Measurements from ENCODE around the gene APOF. TPM values are rescaled to one million over a fixed set of nuclear protein-coding genes. Genes with fewer than 3 reads are reported as not detected.

APOF gene
- total RNA-seq, 1 experiment from 2014 or later, result not detected

GRCh38 chr12:56311003-56311402, 51.7 kb downstream of the APOF start:
- H3K79me2 ChIP-seq (ENCODE audit: low read depth), result peaks cover 18% of the 10 kb centered on the region
- 0 out of 2 replicates have a peak, but pooled peaks cover under 1% of the 10 kb centered on the region for H3F3A ChIP-seq (ENCODE audit: insufficient read depth, low read depth)
- POLR2A ChIA-PET (ENCODE audit: unreplicated experiment), result interaction anchor here (0.6 kb wide), 1 partner anchor 9 kb away, joined by 4 read pairs; no protein-coding TSS in a partner anchor
- no peak for DNase-seq
- no peaks in the 10 kb centered on the region for H3K9me3 ChIP-seq (ENCODE audit: insufficient read depth, low read depth)
- H3K4me1 ChIP-seq (replicated peaks; ENCODE audit: insufficient read depth), result peaks cover 10% of the 10 kb centered on the region
- no peak overlapping the region for H3K4me2 ChIP-seq
- H3K9me2 ChIP-seq (ENCODE audit: insufficient read depth), result no peaks in the 10 kb centered on the region
- no peak overlapping the region for H3K27ac ChIP-seq
- no peaks in the 10 kb centered on the region for H4K20me1 ChIP-seq (ENCODE audit: insufficient read depth)
- intact Hi-C loops (cut with micrococcal nuclease; ENCODE audit: unreplicated experiment), result no loop called here
- CTCF ChIA-PET, result interaction anchor here (0.6 kb wide), 1 partner anchor 48 kb away, joined by 3 read pairs; no protein-coding TSS in a partner anchor
- no TSS peak for BruUV-seq (replicated peaks)
- no peak overlapping the region for H2AFZ ChIP-seq
- peaks cover 17% of the 10 kb centered on the region; the same call in 1 of the 2 replicates for H3K36me3 ChIP-seq (ENCODE audit: low read depth)
- no peak overlapping the region for H3K4me3 ChIP-seq
- TF ChIP-seq EZH2 (IDR thresholded peaks at IDR 0.05; ENCODE audit: low read depth) (no peak), CTCF (conservative IDR thresholded peaks at IDR 0.05) (no peak)
- no peaks in the 10 kb centered on the region for H3K27me3 ChIP-seq (ENCODE audit: insufficient read depth, low read depth)

Other genes starting within 250 kb of the APOF start
- 3,423 and 4,460 TPM in 2 replicates for gene RPL41, start 246.2 kb downstream of the APOF start, total RNA-seq (2021)
- 4.4 and 6.5 TPM in 2 replicates for gene ZC3H10, start 244.6 kb downstream of the APOF start, total RNA-seq (2021)
- gene ESYT1, start 234.6 kb downstream of the APOF start, total RNA-seq (2021), result 46.1 and 52.2 TPM in 2 replicates
- 120 and 121 TPM in 2 replicates for gene MYL6B, start 210.3 kb downstream of the APOF start, total RNA-seq (2021)
- 666 and 697 TPM in 2 replicates for gene MYL6, start 204.5 kb downstream of the APOF start, total RNA-seq (2021)
- gene SMARCC2, start 173.4 kb downstream of the APOF start, total RNA-seq (2021), result 70.3 and 86.4 TPM in 2 replicates
- gene RNF41, start 140.9 kb downstream of the APOF start, total RNA-seq (2021), result 29.5 and 33.4 TPM in 2 replicates
- 58.2 and 68.5 TPM in 2 replicates for gene NABP2, start 138.5 kb downstream of the APOF start, total RNA-seq (2021)
- gene SLC39A5, start 132.8 kb downstream of the APOF start, total RNA-seq (2021), result 0.87 and 2.8 TPM in 2 replicates
- gene ANKRD52, start 104.5 kb downstream of the APOF start, total RNA-seq (2021), result 59.4 and 62.8 TPM in 2 replicates
- 6.5 and 6.9 TPM in 2 replicates for gene COQ10A, start 95.9 kb downstream of the APOF start, total RNA-seq (2021)
- 203 and 205 TPM in 2 replicates for gene CS, start 62.5 kb downstream of the APOF start, total RNA-seq (2021)
- gene CNPY2, start 46.9 kb downstream of the APOF start, total RNA-seq (2021), result 78.2 and 82.1 TPM in 2 replicates
- 78.1 and 82.8 TPM in 2 replicates for gene PAN2, start 28.9 kb downstream of the APOF start, total RNA-seq (2021)
- gene IL23A, start 24.0 kb downstream of the APOF start, total RNA-seq (2021), result 2.9 and 3.0 TPM in 2 replicates
- gene STAT2, start 2.8 kb downstream of the APOF start, total RNA-seq (2021), result 76.6 and 80.8 TPM in 2 replicates
- gene TIMELESS, start 86.6 kb upstream of the APOF start, total RNA-seq (2021), result 27.1 and 30.9 TPM in 2 replicates
- gene MIP, start 91.8 kb upstream of the APOF start, total RNA-seq (2021), result not detected in 2 replicates
- 3.2 and 3.3 TPM in 2 replicates for gene SPRYD4, start 105.7 kb upstream of the APOF start, total RNA-seq (2021)
- gene GLS2, start 125.3 kb upstream of the APOF start, total RNA-seq (2021), result 1.3 and 2.9 TPM in 2 replicates
- gene RBMS2, start 159.0 kb upstream of the APOF start, total RNA-seq (2021), result 44.7 and 81.8 TPM in 2 replicates